GM23248 (cell line): ENCODE data around the gene TMTC4. TPM values are rescaled to one million over a fixed set of nuclear protein-coding genes. Genes with fewer than 3 reads are reported as not detected.

ENCODE experiments used
- DNase-seq: peaks from one replicate; pipeline ENCODE4 v3.0.0-alpha.2; 2015
- H2AFZ ChIP-seq: fragments of 200-600 bp; sonication (generic); 2 replicates; pipeline ENCODE4 v1.6.1; 2016; ENCODE audit warnings: antibody characterized with exemption
- H3F3A ChIP-seq: fragments of 200-600 bp; sonication (generic); 2 replicates; pipeline ENCODE4 v1.6.1; 2016; ENCODE audit warnings: mild to moderate bottlenecking, antibody characterized with exemption, mixed run types; ENCODE audit not compliant: insufficient read depth
- H3K27ac ChIP-seq: fragments of 200-600 bp; sonication (generic); 2 replicates; pipeline ENCODE4 v1.5.1; 2016; ENCODE audit warnings: mild to moderate bottlenecking
- H3K27me3 ChIP-seq: fragments of 200-600 bp; sonication (generic); replicated peaks from 2 replicates; pipeline ENCODE4 v1.6.1; 2016; ENCODE audit warnings: mild to moderate bottlenecking; ENCODE audit not compliant: insufficient read depth
- H3K36me3 ChIP-seq: fragments of 200-600 bp; sonication (generic); 2 replicates; pipeline ENCODE4 v1.6.1; 2016; ENCODE audit warnings: low read depth, mild to moderate bottlenecking
- H3K4me1 ChIP-seq: fragments of 200-600 bp; sonication (generic); 2 replicates; pipeline ENCODE4 v1.6.1; 2016; ENCODE audit warnings: mild to moderate bottlenecking; ENCODE audit not compliant: insufficient read depth
- H3K4me2 ChIP-seq: fragments of 200-600 bp; sonication (generic); one replicate; pipeline ENCODE4 v1.6.1; 2016; ENCODE audit warnings: mild to moderate bottlenecking; ENCODE audit not compliant: unreplicated experiment
- H3K4me3 ChIP-seq: fragments of 200-600 bp; sonication (generic); 2 replicates; pipeline ENCODE4 v1.5.1; 2016; ENCODE audit warnings: mild to moderate bottlenecking
- H3K79me2 ChIP-seq: fragments of 200-600 bp; sonication (generic); 2 replicates; pipeline ENCODE4 v1.6.1; 2016; ENCODE audit warnings: mild to moderate bottlenecking; ENCODE audit not compliant: insufficient read depth
- H3K9ac ChIP-seq: fragments of 200-600 bp; sonication (generic); 2 replicates; pipeline ENCODE4 v1.6.1; 2016; ENCODE audit warnings: mild to moderate bottlenecking
- H3K9me2 ChIP-seq: fragments of 200-600 bp; sonication (generic); 2 replicates; pipeline ENCODE4 v1.6.1; 2016; ENCODE audit warnings: mixed run types, mild to moderate bottlenecking, moderate library complexity; ENCODE audit not compliant: insufficient read depth
- H3K9me3 ChIP-seq: fragments of 200-600 bp; sonication (generic); one replicate; pipeline ENCODE4 v1.6.1; 2017; ENCODE audit warnings: low read depth
- H4K20me1 ChIP-seq: fragments of 200-600 bp; sonication (generic); 2 replicates; pipeline ENCODE4 v1.6.0; 2016; ENCODE audit not compliant: insufficient read depth
- EZH2 ChIP-seq: fragments of 200-600 bp; sonication (generic); IDR thresholded peaks from 2 replicates; pipeline ENCODE4 v1.6.1; 2018; ENCODE audit warnings: antibody characterized with exemption, mild to moderate bottlenecking; ENCODE audit not compliant: insufficient read depth, poor library complexity, severe bottlenecking
- EZH2phosphoT487 ChIP-seq: fragments of 200-600 bp; sonication (generic); IDR thresholded peaks from 2 replicates; pipeline ENCODE4 v1.6.1; 2018; ENCODE audit warnings: antibody characterized with exemption, moderate library complexity, mild to moderate bottlenecking, low read depth; ENCODE audit not compliant: insufficient read depth
- WGBS, 2 experiments: methylation state at CpG; one replicate each; pipeline ENCODE4 v1.1.6; 2015 to 2017; ENCODE audit warnings: low lambda C conversion rate in 2 of 2, low coverage in 1 of 2; ENCODE audit errors: missing lambda C conversion rate in 2 of 2; 5-methylcytosine and 5-hydroxymethylcytosine counted together
- in situ Hi-C: fragments of 300-500 bp; cut with MboI; formaldehyde crosslinking; loops from 2 replicates; pipeline ENCODE4 v1.15.0; 2020
- polyA plus RNA-seq: library from polyadenylated mRNA; unstranded; fragments of >200 nt; fragmentation: Nextera tagmentation; extraction: Ambion mirVana; gene quantifications from 2 replicates; pipeline ENCODE4 v1.2.1, GENCODE V29; 2016
- total RNA-seq: library from RNA; depleted of rRNA; stranded (reverse); fragments of >200 nt; shearing (Covaris generic); gene quantifications from 2 replicates; pipeline ENCODE4 v1.2.3, GENCODE V29; 2014

The TMTC4 gene
- total and polyA plus RNA-seq, 2 experiments from 2014 or later = 1.9 to 3.8 TPM

- no peak overlapping the region for H3K9ac ChIP-seq
- 50% methylated on average over 2 of the region's 2 CpGs for WGBS, 2 experiments
- in situ Hi-C loops = no loop called here
- H3K36me3 ChIP-seq = no peaks in the 10 kb centered on the region
- DNase-seq = no peak
- no peak overlapping the region for H2AFZ ChIP-seq
- H3F3A ChIP-seq = no peaks in the 10 kb centered on the region
- H3K9me2 ChIP-seq = no peaks in the 10 kb centered on the region
- no peaks in the 10 kb centered on the region for H3K27me3 ChIP-seq
- H4K20me1 ChIP-seq = no peaks in the 10 kb centered on the region
- H3K4me1 ChIP-seq = no peaks in the 10 kb centered on the region
- no peaks in the 10 kb centered on the region for H3K79me2 ChIP-seq
- no peak for TF ChIP-seq EZH2
- TF ChIP-seq EZH2phosphoT487 = no peak
- H3K9me3 ChIP-seq = no peaks in the 10 kb centered on the region
- no peak overlapping the region for H3K27ac ChIP-seq
- H3K4me3 ChIP-seq = no peak overlapping the region
- H3K4me2 ChIP-seq = no peak overlapping the region
Measured at GRCh38 chr13:100658363-100658762, 16.2 kb downstream of the TMTC4 start.

- Histone ChIP-seq H3K9ac (no peak overlapping the region), H3K4me2 (no peak overlapping the region), H3K9me2 (no peaks in the 10 kb centered on the region), H3K79me2 (no peaks in the 10 kb centered on the region), H3K27me3 (no peaks in the 10 kb centered on the region), H3K4me1 (no peaks in the 10 kb centered on the region), H3K4me3 (no peak overlapping the region), H3F3A (no peaks in the 10 kb centered on the region), H3K27ac (no peak overlapping the region), H3K36me3 (no peaks in the 10 kb centered on the region), H2AFZ (no peak overlapping the region), H4K20me1 (no peaks in the 10 kb centered on the region), H3K9me3 (no peaks in the 10 kb centered on the region)
- in situ Hi-C loops = no loop called here
- 95% methylated on average over 5 of the region's 5 CpGs for WGBS, 2 experiments
- DNase-seq = no peak
- TF ChIP-seq EZH2 (no peak), EZH2phosphoT487 (no peak)
Measured at GRCh38 chr13:100657881-100658315, 16.7 kb downstream of the TMTC4 start.

- Histone ChIP-seq H3K79me2 (no peaks in the 10 kb centered on the region), H3K4me2 (no peak overlapping the region), H4K20me1 (no peaks in the 10 kb centered on the region), H2AFZ (no peak overlapping the region), H3K36me3 (no peaks in the 10 kb centered on the region), H3K9me3 (no peaks in the 10 kb centered on the region), H3K27ac (no peak overlapping the region), H3K4me1 (no peaks in the 10 kb centered on the region), H3K27me3 (no peaks in the 10 kb centered on the region), H3K4me3 (no peak overlapping the region), H3F3A (no peaks in the 10 kb centered on the region), H3K9ac (no peak overlapping the region), H3K9me2 (no peaks in the 10 kb centered on the region)
- WGBS, 2 experiments = 95 to 100% methylated on average over 2 of the region's 2 CpGs
- DNase-seq = no peak
- no peak for TF ChIP-seq EZH2
- TF ChIP-seq EZH2phosphoT487 = no peak
- in situ Hi-C loops = no loop called here
Measured at GRCh38 chr13:100652510-100652909, 22.1 kb downstream of the TMTC4 start.

GRCh38 chr13:100650326-100650725 is 24.3 kb downstream of the TMTC4 start:
- H3F3A ChIP-seq = no peaks in the 10 kb centered on the region
- H3K27ac ChIP-seq = no peak overlapping the region
- no peak overlapping the region for H2AFZ ChIP-seq
- no peak overlapping the region for H3K4me2 ChIP-seq
- H3K4me3 ChIP-seq = no peak overlapping the region
- H3K4me1 ChIP-seq = no peaks in the 10 kb centered on the region
- H3K36me3 ChIP-seq = no peaks in the 10 kb centered on the region
- no peaks in the 10 kb centered on the region for H3K9me2 ChIP-seq
- no peak for DNase-seq
- no peaks in the 10 kb centered on the region for H3K9me3 ChIP-seq
- H4K20me1 ChIP-seq = no peaks in the 10 kb centered on the region
- TF ChIP-seq EZH2phosphoT487 = no peak
- no peaks in the 10 kb centered on the region for H3K79me2 ChIP-seq
- H3K27me3 ChIP-seq = no peaks in the 10 kb centered on the region
- WGBS, 2 experiments = 81 to 86% methylated on average over 13 to 14 of the region's 14 CpGs
- H3K9ac ChIP-seq = no peak overlapping the region
- in situ Hi-C loops = no loop called here

- Histone ChIP-seq H4K20me1 (no peaks in the 10 kb centered on the region), H3K9me2 (no peaks in the 10 kb centered on the region), H3K4me3 (no peak overlapping the region), H3K36me3 (no peaks in the 10 kb centered on the region), H3F3A (no peaks in the 10 kb centered on the region), H3K79me2 (no peaks in the 10 kb centered on the region), H3K9ac (no peak overlapping the region), H2AFZ (no peak overlapping the region), H3K27ac (no peak overlapping the region), H3K4me1 (no peaks in the 10 kb centered on the region), H3K27me3 (no peaks in the 10 kb centered on the region), H3K9me3 (no peaks in the 10 kb centered on the region), H3K4me2 (no peak overlapping the region)
- in situ Hi-C loops = no loop called here
- 75 to 76% methylated on average over 4 of the region's 4 CpGs for WGBS, 2 experiments
- no peak for DNase-seq
- TF ChIP-seq EZH2 (no peak), EZH2phosphoT487 (no peak)
Measured at GRCh38 chr13:100648354-100648753, 26.2 kb downstream of the TMTC4 start.
